GM21515 (cell line): ENCODE results near the gene CACNB2.
"Not testable (repeated sequence)": the region's sequence is repeated elsewhere in the genome, so short reads cannot be mapped to it uniquely, and the experiment has no call there.

Experiments used
- ATAC-seq: cut with Tn5 transposase; IDR thresholded peaks from one replicate; pipeline ENCODE4 v1.9.1; 2021; ENCODE audit not compliant: unreplicated experiment

Gene CACNB2

GRCh38 chr10:18438361-18439126, 298.3 kb downstream of the CACNB2 start:
- no peak for ATAC-seq

DNA sequence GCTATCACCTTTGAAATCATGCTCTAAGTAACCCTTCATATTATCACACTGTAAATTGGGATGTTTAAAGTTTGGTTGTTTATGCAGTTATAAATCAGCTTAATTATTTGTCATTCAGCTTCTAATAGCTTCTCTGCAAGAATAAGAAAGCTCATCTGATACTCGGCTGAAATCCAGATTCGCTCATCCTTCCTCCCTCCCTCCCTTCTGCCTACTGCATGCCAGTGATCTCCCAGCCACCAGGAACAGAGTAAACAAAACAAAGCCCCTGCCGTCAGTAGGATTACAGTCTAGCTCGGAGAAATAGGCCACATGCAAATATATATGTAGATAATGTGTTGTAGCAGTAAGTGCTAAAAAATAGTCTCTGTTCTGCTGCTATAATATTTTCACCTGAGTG, 299.4 kb downstream of the CACNB2 start:
- no peak for ATAC-seq

DNA sequence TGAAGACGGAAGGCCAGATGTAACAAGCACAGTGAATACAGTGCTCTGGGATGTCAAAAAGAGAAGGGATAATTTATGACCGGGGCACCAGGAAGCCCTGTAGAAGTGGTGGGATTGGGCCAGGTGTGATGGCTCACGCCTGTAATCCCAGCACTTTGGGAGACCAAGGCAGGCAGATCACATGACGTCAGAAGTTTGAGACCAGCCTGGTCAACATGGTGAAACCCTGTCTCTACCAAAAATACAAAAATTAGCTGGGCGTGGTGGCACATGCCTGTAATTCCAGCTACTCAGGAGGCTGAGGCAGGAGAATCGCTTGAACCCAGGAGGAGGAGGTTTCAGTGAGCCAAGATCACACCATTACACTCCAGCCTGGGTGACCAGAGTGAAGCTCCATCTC, 305.4 kb downstream of the CACNB2 start:
- ATAC-seq: not testable (repeated sequence)

DNA sequence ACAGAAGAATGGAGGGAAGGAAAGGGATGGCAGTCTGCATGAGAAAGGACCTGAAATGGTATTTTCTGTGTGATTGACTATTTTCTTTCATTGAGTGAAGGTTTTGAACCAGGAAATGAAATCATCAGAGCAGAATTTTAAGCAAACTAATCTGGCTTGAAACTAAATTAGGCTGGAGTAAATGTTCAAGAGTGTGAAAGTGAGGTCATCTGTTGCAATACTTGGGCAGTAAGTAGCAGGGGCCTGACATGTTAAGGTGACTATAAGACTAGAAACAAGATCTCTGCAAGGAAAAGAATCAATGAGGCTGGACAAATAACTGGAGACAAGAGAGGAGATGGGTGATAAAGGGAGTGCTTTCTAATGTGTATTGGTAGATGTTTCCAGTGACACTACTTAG, 306.0 kb downstream of the CACNB2 start:
- ATAC-seq: no peak

- ATAC-seq: no peak
Measured at GRCh38 chr10:18449611-18450026, 309.4 kb downstream of the CACNB2 start.

GRCh38 chr10:18450298-18450697, 310.1 kb downstream of the CACNB2 start:
- ATAC-seq: no peak

GRCh38 chr10:18455086-18455884, 315.1 kb downstream of the CACNB2 start:
- no peak for ATAC-seq

DNA sequence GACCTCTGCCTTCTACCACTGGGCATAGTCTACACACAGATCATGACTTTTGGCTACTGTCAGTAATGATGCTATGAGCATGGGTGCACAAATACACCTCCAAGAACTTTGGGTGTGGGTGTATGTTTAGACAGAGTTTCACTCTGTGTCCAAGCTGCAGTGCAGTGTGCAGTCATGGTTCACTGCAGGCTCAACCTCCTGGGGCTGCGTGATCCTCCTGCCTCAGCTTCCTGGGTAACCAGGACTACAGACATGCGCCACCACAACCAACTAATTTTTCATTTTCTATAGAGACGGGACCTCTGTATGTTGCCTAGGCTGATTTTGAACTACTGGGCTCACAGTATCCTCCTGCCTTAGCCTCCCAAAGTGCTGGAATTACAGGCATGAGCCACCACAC, 316.8 kb downstream of the CACNB2 start:
- peak; percentile 97 for ATAC-seq

DNA sequence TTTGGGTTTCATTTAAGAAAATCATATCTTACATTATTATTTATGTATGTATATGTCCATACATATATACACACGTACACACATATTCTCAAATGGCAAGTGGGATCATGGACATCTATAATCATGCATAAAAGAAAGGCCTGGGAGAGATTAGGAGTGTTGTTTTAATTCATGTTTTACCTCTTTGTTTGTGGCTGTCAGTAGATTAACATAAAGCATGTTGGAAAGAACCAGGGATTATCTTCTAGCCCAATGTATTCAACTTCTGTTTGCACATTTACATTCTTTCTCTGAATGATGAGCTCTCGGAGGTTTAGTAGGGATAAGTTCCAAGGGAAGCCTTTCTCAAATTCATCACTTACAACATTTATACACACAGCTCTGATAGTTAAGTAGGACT, 319.8 kb downstream of the CACNB2 start:
- no peak for ATAC-seq

GRCh38 chr10:18463673-18464211, 323.5 kb downstream of the CACNB2 start:
- no peak for ATAC-seq

- no peak for ATAC-seq
Measured at GRCh38 chr10:18469125-18469524, 328.9 kb downstream of the CACNB2 start.

- no peak for ATAC-seq
Measured at GRCh38 chr10:18472977-18473376, 332.8 kb downstream of the CACNB2 start.

GRCh38 chr10:18473424-18474117, 333.3 kb downstream of the CACNB2 start:
- ATAC-seq: no peak

GRCh38 chr10:18474118-18474455, 333.9 kb downstream of the CACNB2 start:
- ATAC-seq: no peak

- ATAC-seq: no peak
Measured at GRCh38 chr10:18476076-18476647, 335.9 kb downstream of the CACNB2 start.

DNA sequence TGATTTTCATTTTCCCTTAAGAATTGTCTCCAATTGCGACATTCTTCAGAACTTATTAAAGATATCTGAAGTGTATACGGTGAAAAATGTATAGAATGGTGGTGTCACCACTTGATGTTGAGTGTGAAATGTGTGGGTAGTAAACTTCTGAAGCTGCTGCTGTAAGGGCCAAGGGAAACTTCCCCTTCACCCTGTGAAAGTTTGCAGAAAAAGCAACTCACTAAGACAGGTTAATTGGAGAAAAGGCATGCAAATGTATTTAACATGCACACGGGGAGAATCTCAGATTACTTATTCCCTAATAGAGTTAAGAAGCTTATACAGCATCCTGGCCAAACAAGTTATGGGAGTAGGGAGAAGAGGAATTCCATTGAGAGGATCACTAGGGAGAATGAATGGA, 338.1 kb downstream of the CACNB2 start:
- ATAC-seq: no peak

- no peak for ATAC-seq
Measured at GRCh38 chr10:18479502-18479901, 339.3 kb downstream of the CACNB2 start.

- ATAC-seq: no peak
Measured at GRCh38 chr10:18483516-18484186, 343.4 kb downstream of the CACNB2 start.

- ATAC-seq: no peak
Measured at GRCh38 chr10:18486438-18486837, 346.2 kb downstream of the CACNB2 start.

DNA sequence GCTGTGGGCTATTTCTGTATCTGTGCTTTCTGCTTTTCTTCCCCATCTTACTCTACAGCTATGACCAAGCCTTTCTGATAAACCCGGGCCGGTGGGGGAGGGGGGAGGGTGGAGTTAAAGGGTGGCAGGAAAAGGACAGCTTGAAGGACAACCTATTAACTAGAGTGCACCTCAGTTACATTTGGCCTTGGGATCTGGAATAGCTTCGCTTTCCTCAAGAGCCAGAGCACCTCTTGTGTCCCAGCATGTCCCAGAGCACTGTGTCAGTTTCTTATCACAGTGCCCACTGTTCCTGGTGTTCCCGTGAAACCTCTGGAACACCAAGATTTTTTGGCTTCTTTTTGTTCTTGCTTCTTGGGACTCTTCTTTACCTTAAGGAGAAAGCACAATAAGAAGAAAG, 350.5 kb downstream of the CACNB2 start:
- no peak for ATAC-seq
